HUES64 (cell line): Measurements from ENCODE around the gene ADAMTSL3.
A peak's percentile ranks its signal among the peaks of the same experiment; 100 is the strongest.
"Not testable (repeated sequence)": the region's sequence is repeated elsewhere in the genome, so short reads cannot be mapped to it uniquely, and the experiment has no call there.

Experiments
- H3K27ac ChIP-seq: 2 replicates; pipeline ENCODE4 v1.7.0; 2013; ENCODE audit warnings: low read depth, low read length, inconsistent platforms
- H3K27me3 ChIP-seq: 2 replicates; pipeline ENCODE4 v1.6.1; 2013; ENCODE audit warnings: mild to moderate bottlenecking, low read length; ENCODE audit not compliant: insufficient read depth
- H3K36me3 ChIP-seq: 2 replicates; pipeline ENCODE4 v1.6.1; 2013; ENCODE audit warnings: mild to moderate bottlenecking, low read length; ENCODE audit not compliant: insufficient read depth
- H3K4me1 ChIP-seq: 2 replicates; pipeline ENCODE4 v1.6.1; 2013; ENCODE audit warnings: mild to moderate bottlenecking, low read length, moderate library complexity; ENCODE audit not compliant: insufficient read depth
- H3K4me3 ChIP-seq: 2 replicates; pipeline ENCODE4 v1.5.1; 2013; ENCODE audit warnings: mild to moderate bottlenecking, low read length, moderate library complexity
- H3K9ac ChIP-seq: 2 replicates; pipeline ENCODE4 v1.6.1; 2013; ENCODE audit warnings: mild to moderate bottlenecking, low read depth, low read length
- H3K9me3 ChIP-seq: 2 replicates; pipeline ENCODE4 v1.6.1; 2013; ENCODE audit warnings: low read depth, low read length; ENCODE audit not compliant: insufficient read depth
- WGBS: fragments of 150-250, 120-280 bp; methylation state at CpG from one replicate; pipeline ENCODE4 v1.1.7; 2013; ENCODE audit warnings: missing lambda C conversion rate; 5-methylcytosine and 5-hydroxymethylcytosine counted together

Gene ADAMTSL3

GRCh38 chr15:84006421-84006820, 352.5 kb downstream of the ADAMTSL3 start:
- Histone ChIP-seq H3K27me3 (no peaks in the 10 kb centered on the region), H3K9ac (no peak overlapping the region), H3K4me1 (no peaks in the 10 kb centered on the region), H3K4me3 (no peak overlapping the region), H3K36me3 (no peaks in the 10 kb centered on the region), H3K9me3 (no peaks in the 10 kb centered on the region), H3K27ac (no peak overlapping the region)
- WGBS = 92% methylated on average over 4 of the region's 4 CpGs

GRCh38 chr15:84009616-84010015, 355.7 kb downstream of the ADAMTSL3 start:
- Histone ChIP-seq H3K9me3 (no peaks in the 10 kb centered on the region), H3K36me3 (no peaks in the 10 kb centered on the region), H3K4me1 (no peaks in the 10 kb centered on the region), H3K27me3 (no peaks in the 10 kb centered on the region), H3K9ac (no peak overlapping the region), H3K4me3 (no peak overlapping the region), H3K27ac (no peak overlapping the region)
- WGBS = 94% methylated on average over 7 of the region's 7 CpGs

GRCh38 chr15:84010246-84010645, 356.3 kb downstream of the ADAMTSL3 start:
- no peaks in the 10 kb centered on the region for H3K9me3 ChIP-seq
- H3K27ac ChIP-seq = no peak overlapping the region
- WGBS = 100% methylated on average over 1 of the region's 1 CpG
- no peak overlapping the region for H3K4me3 ChIP-seq
- no peaks in the 10 kb centered on the region for H3K4me1 ChIP-seq
- no peaks in the 10 kb centered on the region for H3K27me3 ChIP-seq
- no peaks in the 10 kb centered on the region for H3K36me3 ChIP-seq
- H3K9ac ChIP-seq = no peak overlapping the region

GRCh38 chr15:84016371-84016770, 362.4 kb downstream of the ADAMTSL3 start:
- H3K27ac ChIP-seq = no peak overlapping the region
- 93% methylated on average over 2 of the region's 3 CpGs for WGBS
- no peaks in the 10 kb centered on the region for H3K4me1 ChIP-seq
- H3K9ac ChIP-seq = no peak overlapping the region
- H3K4me3 ChIP-seq = no peak overlapping the region
- no peaks in the 10 kb centered on the region for H3K27me3 ChIP-seq
- H3K9me3 ChIP-seq = no peaks in the 10 kb centered on the region
- no peaks in the 10 kb centered on the region for H3K36me3 ChIP-seq

GRCh38 chr15:84022516-84022915, 368.6 kb downstream of the ADAMTSL3 start:
- WGBS = 92% methylated on average over 1 of the region's 1 CpG
- Histone ChIP-seq H3K27ac (no peak overlapping the region), H3K9me3 (no peaks in the 10 kb centered on the region), H3K36me3 (no peaks in the 10 kb centered on the region), H3K4me3 (no peak overlapping the region), H3K9ac (no peak overlapping the region), H3K27me3 (no peaks in the 10 kb centered on the region), H3K4me1 (no peaks in the 10 kb centered on the region)

- Histone ChIP-seq H3K27me3 (no peaks in the 10 kb centered on the region), H3K9ac (no peak overlapping the region), H3K27ac (no peak overlapping the region), H3K4me3 (no peak overlapping the region), H3K36me3 (no peaks in the 10 kb centered on the region), H3K9me3 (no peaks in the 10 kb centered on the region), H3K4me1 (no peaks in the 10 kb centered on the region)
- 96% methylated on average over 10 of the region's 11 CpGs for WGBS
Measured at GRCh38 chr15:84023636-84024035, 369.7 kb downstream of the ADAMTSL3 start.

- Histone ChIP-seq H3K36me3 (no peaks in the 10 kb centered on the region), H3K9ac (no peak overlapping the region), H3K4me1 (no peaks in the 10 kb centered on the region), H3K4me3 (no peak overlapping the region), H3K9me3 (no peaks in the 10 kb centered on the region), H3K27ac (no peak overlapping the region), H3K27me3 (no peaks in the 10 kb centered on the region)
- 98% methylated on average over 3 of the region's 3 CpGs for WGBS
Measured at GRCh38 chr15:84033793-84034553, 380.1 kb downstream of the ADAMTSL3 start.

- no peak overlapping the region for H3K9ac ChIP-seq
- no peaks in the 10 kb centered on the region for H3K9me3 ChIP-seq
- WGBS = 58% methylated on average over 3 of the region's 3 CpGs
- no peaks in the 10 kb centered on the region for H3K4me1 ChIP-seq
- no peaks in the 10 kb centered on the region for H3K27me3 ChIP-seq
- H3K4me3 ChIP-seq = no peak overlapping the region
- H3K27ac ChIP-seq = no peak overlapping the region
- H3K36me3 ChIP-seq = no peaks in the 10 kb centered on the region
Measured at GRCh38 chr15:84034578-84035398, 380.9 kb downstream of the ADAMTSL3 start.

GRCh38 chr15:84035399-84035766, 381.5 kb downstream of the ADAMTSL3 start:
- WGBS = 29% methylated on average over 2 of the region's 2 CpGs
- H3K27ac ChIP-seq = no peak overlapping the region

GRCh38 chr15:84037301-84037700, 383.4 kb downstream of the ADAMTSL3 start:
- no peak overlapping the region for H3K27ac ChIP-seq
- no peaks in the 10 kb centered on the region for H3K27me3 ChIP-seq
- no peak overlapping the region for H3K9ac ChIP-seq
- H3K4me3 ChIP-seq = no peak overlapping the region
- no peaks in the 10 kb centered on the region for H3K9me3 ChIP-seq
- H3K36me3 ChIP-seq = no peaks in the 10 kb centered on the region
- no peaks in the 10 kb centered on the region for H3K4me1 ChIP-seq

More at GRCh38 chr15:84035399-84035766, 381.5 kb downstream of the ADAMTSL3 start:
- H3K9ac ChIP-seq = no peak overlapping the region
- no peaks in the 10 kb centered on the region for H3K4me1 ChIP-seq
- no peak overlapping the region for H3K4me3 ChIP-seq
- H3K9me3 ChIP-seq = no peaks in the 10 kb centered on the region
- no peaks in the 10 kb centered on the region for H3K27me3 ChIP-seq
- no peaks in the 10 kb centered on the region for H3K36me3 ChIP-seq

- H3K4me1 ChIP-seq, H3K27ac ChIP-seq, H3K36me3 ChIP-seq, H3K27me3 ChIP-seq, H3K9me3 ChIP-seq: not testable (repeated sequence)
- H3K9ac ChIP-seq = 0 out of 2 replicates have a peak overlapping the region, but pooled peaks have one; percentile 19
- 67% methylated on average over 18 of the region's 18 CpGs for WGBS
- H3K4me3 ChIP-seq = peak overlapping the region; percentile 34
Measured at GRCh38 chr15:84042434-84043056, 388.6 kb downstream of the ADAMTSL3 start.
